Neural cell (in vitro differentiated cells): Measurements from ENCODE around the gene PARD3B. TPM values are rescaled to one million over a fixed set of nuclear protein-coding genes. Genes with fewer than 3 reads are reported as not detected.

Experiments
- H2AFZ ChIP-seq: fragments of 200-600, 300-800 bp; sonication (generic), shearing (Covaris generic); 2 replicates; pipeline ENCODE4 v1.6.0; 2014; ENCODE audit warnings: low read depth, mild to moderate bottlenecking, antibody characterized with exemption, low read length, moderate library complexity
- H3F3A ChIP-seq: fragments of 200-600 bp; shearing (Covaris generic); 2 replicates; pipeline ENCODE4 v1.6.1; 2016; ENCODE audit warnings: mild to moderate bottlenecking, moderate library complexity, mixed read lengths, antibody characterized with exemption, low read length; ENCODE audit not compliant: insufficient read depth, poor library complexity, severe bottlenecking
- H3K27ac ChIP-seq: fragments of 200-600, 300-800 bp; sonication (generic), shearing (Covaris generic); 2 replicates; pipeline ENCODE4 v1.5.1; 2014; ENCODE audit warnings: mild to moderate bottlenecking, low read length, moderate library complexity
- H3K27me3 ChIP-seq: fragments of 300-800, 200-600 bp; sonication (generic), shearing (Covaris generic); 2 replicates; pipeline ENCODE4 v1.6.0; 2014; ENCODE audit warnings: mild to moderate bottlenecking, low read depth, low read length, moderate library complexity; ENCODE audit not compliant: insufficient read depth
- H3K36me3 ChIP-seq: fragments of 300-800, 200-600 bp; sonication (generic), shearing (Covaris generic); 2 replicates; pipeline ENCODE4 v1.5.1; 2014; ENCODE audit warnings: mild to moderate bottlenecking, antibody characterized with exemption, low read length, moderate library complexity; ENCODE audit not compliant: insufficient read depth
- H3K4me2 ChIP-seq: fragments of 300-800, 200-600 bp; sonication (generic), shearing (Covaris generic); 2 replicates; pipeline ENCODE4 v1.6.0; 2014; ENCODE audit warnings: mild to moderate bottlenecking, low read length
- H3K4me3 ChIP-seq: fragments of 300-800, 200-600 bp; sonication (generic), shearing (Covaris generic); 2 replicates; pipeline ENCODE4 v1.5.1; 2014; ENCODE audit warnings: mild to moderate bottlenecking, low read length, moderate library complexity
- H3K79me2 ChIP-seq: fragments of 200-600 bp; shearing (Covaris generic); replicated peaks from 2 replicates; pipeline ENCODE4 v1.6.0; 2014; ENCODE audit warnings: mild to moderate bottlenecking, low read length, moderate library complexity; ENCODE audit not compliant: insufficient read depth
- H3K9ac ChIP-seq: fragments of 300-800, 200-600 bp; sonication (generic), shearing (Covaris generic); 2 replicates; pipeline ENCODE4 v1.6.1; 2016; ENCODE audit warnings: mild to moderate bottlenecking, low read length, mixed read lengths
- H3K9me2 ChIP-seq: fragments of 200-600 bp; shearing (Covaris generic); 2 replicates; pipeline ENCODE4 v1.6.1; 2016; ENCODE audit warnings: mild to moderate bottlenecking, low read length, mixed read lengths; ENCODE audit not compliant: insufficient read depth
- H3K9me3 ChIP-seq: fragments of 200-600, 300-800 bp; sonication (generic), shearing (Covaris generic); 2 replicates; pipeline ENCODE4 v1.6.1; 2016; ENCODE audit warnings: mild to moderate bottlenecking, mixed run types, low read length, moderate library complexity, mixed read lengths
- H4K20me1 ChIP-seq: fragments of 200-600 bp; shearing (Covaris generic); 2 replicates; pipeline ENCODE4 v1.6.1; 2016; ENCODE audit warnings: mild to moderate bottlenecking, mixed run types; ENCODE audit not compliant: insufficient read depth
- EP300 ChIP-seq: fragments of 450-650 bp; conservative IDR thresholded peaks from 2 replicates; pipeline ENCODE4 v1.6.1; 2014; ENCODE audit warnings: antibody characterized with exemption, mild to moderate bottlenecking, moderate library complexity; ENCODE audit not compliant: poor library complexity, severe bottlenecking
- EZH2 ChIP-seq: fragments of 200-600, 300-800 bp; shearing (Covaris generic), sonication (generic); IDR thresholded peaks from 2 replicates; pipeline ENCODE4 v1.6.1; 2014; ENCODE audit warnings: antibody characterized with exemption, low read length, borderline replicate concordance, mild to moderate bottlenecking; ENCODE audit not compliant: insufficient read depth, poor library complexity, severe bottlenecking
- MXI1 ChIP-seq: fragments of 450-650 bp; conservative IDR thresholded peaks from 2 replicates; pipeline ENCODE4 v1.6.1; 2014; ENCODE audit warnings: antibody characterized with exemption, mild to moderate bottlenecking; ENCODE audit not compliant: poor library complexity, severe bottlenecking
- POLR2AphosphoS5 ChIP-seq: IDR thresholded peaks from 2 replicates; pipeline ENCODE4 v1.6.1; 2012
- RAD21 ChIP-seq: fragments of 450-650 bp; conservative IDR thresholded peaks from 2 replicates; pipeline ENCODE4 v1.6.1; 2014; ENCODE audit warnings: antibody characterized with exemption, mild to moderate bottlenecking, moderate library complexity
- SMC3 ChIP-seq: fragments of 450-650 bp; conservative IDR thresholded peaks from 2 replicates; pipeline ENCODE4 v1.6.1; 2014; ENCODE audit warnings: antibody characterized with exemption, mild to moderate bottlenecking, moderate library complexity; ENCODE audit not compliant: poor library complexity
- TAF1 ChIP-seq: IDR thresholded peaks from 2 replicates; pipeline ENCODE4 v1.6.1; 2012; ENCODE audit warnings: low read depth
- polyA plus RNA-seq: library from polyadenylated mRNA; depleted of rRNA; stranded (reverse); fragments of >200 nt; gene quantifications from 2 replicates; pipeline ENCODE4 v1.2.3, GENCODE V29; 2014
- TF ChIP-seq, protein P1 (sequence below): IDR thresholded peaks from 2 replicates; pipeline ENCODE4 v1.6.1; 2012; ENCODE audit warnings: borderline replicate concordance
- TF ChIP-seq, protein P2 (sequence below): fragments of 450-650 bp; IDR thresholded peaks from 2 replicates; pipeline ENCODE4 v1.5.1; 2014; ENCODE audit warnings: antibody characterized with exemption, mild to moderate bottlenecking, moderate library complexity; ENCODE audit not compliant: poor library complexity, severe bottlenecking

Gene PARD3B
- polyA plus RNA-seq, 1 donor from 2014 or later: 0.54 TPM

DNA sequence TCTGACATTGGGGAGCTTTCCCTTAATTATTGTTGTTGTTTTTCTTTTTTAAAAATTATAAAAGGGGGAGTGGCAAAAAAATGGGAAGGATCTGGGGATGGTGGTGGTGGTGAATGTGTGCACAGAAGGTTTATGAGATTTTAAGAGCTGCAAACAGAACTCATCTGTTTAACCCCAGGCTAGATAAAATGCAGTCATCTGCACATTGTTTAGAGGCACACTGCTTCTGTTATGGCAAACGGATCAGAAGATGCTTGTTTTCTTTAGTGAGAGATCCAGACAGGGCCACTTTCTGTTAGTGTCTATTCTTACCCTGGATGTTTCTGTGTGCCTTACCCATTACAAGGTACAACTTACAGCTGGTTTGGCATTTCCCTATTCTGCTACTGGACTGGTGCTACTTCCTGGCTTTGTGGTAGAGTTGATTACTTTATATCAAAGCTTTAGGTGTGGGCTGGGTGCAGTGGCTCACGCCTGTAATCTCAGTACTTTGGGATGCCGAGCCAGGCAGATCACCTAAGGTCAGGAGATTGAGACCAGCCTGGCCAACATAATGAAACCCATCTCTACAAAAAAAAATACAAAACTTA, 1068.8 kb downstream of the PARD3B start:
- TF ChIP-seq POLR2AphosphoS5: no peak
- TF ChIP-seq EP300: no peak
- no peak for TF ChIP-seq RAD21
- no peak for TF ChIP-seq SMC3
- TF ChIP-seq, protein P1, sequence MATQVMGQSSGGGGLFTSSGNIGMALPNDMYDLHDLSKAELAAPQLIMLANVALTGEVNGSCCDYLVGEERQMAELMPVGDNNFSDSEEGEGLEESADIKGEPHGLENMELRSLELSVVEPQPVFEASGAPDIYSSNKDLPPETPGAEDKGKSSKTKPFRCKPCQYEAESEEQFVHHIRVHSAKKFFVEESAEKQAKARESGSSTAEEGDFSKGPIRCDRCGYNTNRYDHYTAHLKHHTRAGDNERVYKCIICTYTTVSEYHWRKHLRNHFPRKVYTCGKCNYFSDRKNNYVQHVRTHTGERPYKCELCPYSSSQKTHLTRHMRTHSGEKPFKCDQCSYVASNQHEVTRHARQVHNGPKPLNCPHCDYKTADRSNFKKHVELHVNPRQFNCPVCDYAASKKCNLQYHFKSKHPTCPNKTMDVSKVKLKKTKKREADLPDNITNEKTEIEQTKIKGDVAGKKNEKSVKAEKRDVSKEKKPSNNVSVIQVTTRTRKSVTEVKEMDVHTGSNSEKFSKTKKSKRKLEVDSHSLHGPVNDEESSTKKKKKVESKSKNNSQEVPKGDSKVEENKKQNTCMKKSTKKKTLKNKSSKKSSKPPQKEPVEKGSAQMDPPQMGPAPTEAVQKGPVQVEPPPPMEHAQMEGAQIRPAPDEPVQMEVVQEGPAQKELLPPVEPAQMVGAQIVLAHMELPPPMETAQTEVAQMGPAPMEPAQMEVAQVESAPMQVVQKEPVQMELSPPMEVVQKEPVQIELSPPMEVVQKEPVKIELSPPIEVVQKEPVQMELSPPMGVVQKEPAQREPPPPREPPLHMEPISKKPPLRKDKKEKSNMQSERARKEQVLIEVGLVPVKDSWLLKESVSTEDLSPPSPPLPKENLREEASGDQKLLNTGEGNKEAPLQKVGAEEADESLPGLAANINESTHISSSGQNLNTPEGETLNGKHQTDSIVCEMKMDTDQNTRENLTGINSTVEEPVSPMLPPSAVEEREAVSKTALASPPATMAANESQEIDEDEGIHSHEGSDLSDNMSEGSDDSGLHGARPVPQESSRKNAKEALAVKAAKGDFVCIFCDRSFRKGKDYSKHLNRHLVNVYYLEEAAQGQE: no peak
- no peak for TF ChIP-seq EZH2
- no peak for TF ChIP-seq TAF1
- no peak for TF ChIP-seq MXI1
- TF ChIP-seq, protein P2, sequence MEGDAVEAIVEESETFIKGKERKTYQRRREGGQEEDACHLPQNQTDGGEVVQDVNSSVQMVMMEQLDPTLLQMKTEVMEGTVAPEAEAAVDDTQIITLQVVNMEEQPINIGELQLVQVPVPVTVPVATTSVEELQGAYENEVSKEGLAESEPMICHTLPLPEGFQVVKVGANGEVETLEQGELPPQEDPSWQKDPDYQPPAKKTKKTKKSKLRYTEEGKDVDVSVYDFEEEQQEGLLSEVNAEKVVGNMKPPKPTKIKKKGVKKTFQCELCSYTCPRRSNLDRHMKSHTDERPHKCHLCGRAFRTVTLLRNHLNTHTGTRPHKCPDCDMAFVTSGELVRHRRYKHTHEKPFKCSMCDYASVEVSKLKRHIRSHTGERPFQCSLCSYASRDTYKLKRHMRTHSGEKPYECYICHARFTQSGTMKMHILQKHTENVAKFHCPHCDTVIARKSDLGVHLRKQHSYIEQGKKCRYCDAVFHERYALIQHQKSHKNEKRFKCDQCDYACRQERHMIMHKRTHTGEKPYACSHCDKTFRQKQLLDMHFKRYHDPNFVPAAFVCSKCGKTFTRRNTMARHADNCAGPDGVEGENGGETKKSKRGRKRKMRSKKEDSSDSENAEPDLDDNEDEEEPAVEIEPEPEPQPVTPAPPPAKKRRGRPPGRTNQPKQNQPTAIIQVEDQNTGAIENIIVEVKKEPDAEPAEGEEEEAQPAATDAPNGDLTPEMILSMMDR: no peak
- H4K20me1 ChIP-seq: no peaks in the 10 kb centered on the region
- no peak overlapping the region for H3K4me3 ChIP-seq
- H3K79me2 ChIP-seq: no peaks in the 10 kb centered on the region
- H3K27me3 ChIP-seq: no peaks in the 10 kb centered on the region
- H2AFZ ChIP-seq: no peak overlapping the region
- H3F3A ChIP-seq: peaks cover 4% of the 10 kb centered on the region
- peak overlapping the region; percentile 0 for H3K9ac ChIP-seq
- no peaks in the 10 kb centered on the region for H3K36me3 ChIP-seq
- H3K27ac ChIP-seq: peak overlapping the region; percentile 20
- no peaks in the 10 kb centered on the region for H3K9me3 ChIP-seq
- no peak overlapping the region for H3K4me2 ChIP-seq
- H3K9me2 ChIP-seq: no peaks in the 10 kb centered on the region

DNA sequence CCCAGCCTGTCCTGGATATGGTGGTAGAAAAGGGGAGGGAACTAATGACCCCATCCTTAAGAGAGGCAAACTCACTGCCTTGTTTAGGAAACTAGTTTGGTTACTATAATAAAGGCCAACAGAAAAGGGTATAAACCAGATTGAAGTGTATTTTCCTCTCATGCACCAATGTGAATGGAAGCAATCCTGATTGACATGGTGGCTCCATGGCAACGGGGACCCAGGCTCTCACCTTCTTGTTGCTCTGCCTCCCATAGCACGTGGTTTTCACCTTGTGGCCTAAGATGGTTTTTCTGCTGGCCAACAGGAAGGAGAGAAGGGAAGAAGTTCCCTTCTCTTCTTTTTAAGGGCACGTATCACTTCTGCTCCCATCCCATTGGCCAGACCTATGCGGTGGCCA, 1069.7 kb downstream of the PARD3B start:
- Histone ChIP-seq H3K36me3 (no peaks in the 10 kb centered on the region), H3K4me3 (no peak overlapping the region), H2AFZ (no peak overlapping the region), H3F3A (peaks cover 4% of the 10 kb centered on the region), H3K27me3 (no peaks in the 10 kb centered on the region), H3K9ac (no peak overlapping the region), H3K9me3 (no peaks in the 10 kb centered on the region), H4K20me1 (no peaks in the 10 kb centered on the region), H3K27ac (no peak overlapping the region), H3K79me2 (no peaks in the 10 kb centered on the region), H3K4me2 (no peak overlapping the region), H3K9me2 (no peaks in the 10 kb centered on the region)
- TF ChIP-seq, protein P2: no peak
- TF ChIP-seq MXI1 (no peak), EP300 (no peak)
